Measurements from ENCODE around the gene HDAC3. TPM values are rescaled to one million over a fixed set of nuclear protein-coding genes. Genes with fewer than 3 reads are reported as not detected.

HDAC3 gene
- total RNA-seq, 1 experiment from 2014 or later = 91.9 TPM

DNA sequence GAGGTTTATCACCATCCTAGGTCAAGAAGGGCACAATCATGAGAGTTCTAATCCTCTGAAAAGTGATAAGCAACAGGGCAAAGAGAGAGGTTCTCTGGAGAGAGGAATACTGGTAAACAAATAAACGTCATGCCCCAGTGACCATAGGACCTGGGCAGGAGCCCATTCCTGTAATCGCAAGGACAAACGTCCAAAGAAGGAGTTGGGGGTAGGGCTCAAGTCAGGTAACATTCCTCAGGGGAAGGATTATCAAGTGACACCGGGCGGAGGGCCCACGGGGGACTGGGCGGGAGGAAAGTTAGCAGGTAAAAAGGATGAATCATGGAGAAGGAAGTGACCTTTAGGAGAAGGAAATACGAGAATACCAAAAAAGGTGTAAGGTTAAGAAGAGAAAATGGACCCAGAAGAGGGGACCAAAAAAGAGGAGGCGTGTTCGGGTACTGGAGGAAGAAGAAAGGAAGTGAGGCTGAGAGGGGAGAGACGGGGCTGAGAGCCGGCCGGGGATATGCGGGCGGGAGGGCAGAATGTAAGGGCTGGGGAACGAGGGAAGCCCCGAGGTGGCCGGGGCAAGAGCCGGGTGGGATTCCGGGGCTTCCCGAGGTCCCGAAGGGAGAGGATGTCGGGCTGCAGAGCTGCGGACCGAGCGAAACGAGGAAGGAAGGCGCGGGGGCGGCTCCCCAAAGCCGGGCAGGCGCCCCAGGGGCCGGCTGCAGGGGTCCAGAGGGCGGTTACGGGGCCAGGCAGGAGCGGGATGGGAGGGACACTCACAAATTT lies 18.4 kb downstream of the HDAC3 start (continued):
- TF ChIP-seq RAD21 (IDR thresholded peaks at IDR 0.05; ENCODE audit: low read depth) (no peak), EZH2 (IDR thresholded peaks at IDR 0.05) (no peak), FOSL1 (IDR thresholded peaks at IDR 0.05; ENCODE audit: low read depth) (no peak), ZFX (IDR thresholded peaks at IDR 0.05) (0 out of 2 replicates have a peak, but pooled peaks have one; percentile 16), JUND (IDR thresholded peaks at IDR 0.05) (no peak), ELF1 (IDR thresholded peaks at IDR 0.05; ENCODE audit: borderline replicate concordance, low read depth) (no peak), ZNF274 (IDR thresholded peaks at IDR 0.05; ENCODE audit: low read depth, low read length) (no peak), EZH2phosphoT487 (IDR thresholded peaks at IDR 0.05; ENCODE audit: borderline replicate concordance) (no peak), CEBPB (IDR thresholded peaks at IDR 0.05; ENCODE audit: low read depth) (no peak), EGR1 (IDR thresholded peaks at IDR 0.05; ENCODE audit: low read depth) (no peak)
- TF ChIP-seq, protein P1, sequence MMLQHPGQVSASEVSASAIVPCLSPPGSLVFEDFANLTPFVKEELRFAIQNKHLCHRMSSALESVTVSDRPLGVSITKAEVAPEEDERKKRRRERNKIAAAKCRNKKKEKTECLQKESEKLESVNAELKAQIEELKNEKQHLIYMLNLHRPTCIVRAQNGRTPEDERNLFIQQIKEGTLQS (IDR thresholded peaks at IDR 0.05) = no peak
- TF ChIP-seq, protein P2, sequence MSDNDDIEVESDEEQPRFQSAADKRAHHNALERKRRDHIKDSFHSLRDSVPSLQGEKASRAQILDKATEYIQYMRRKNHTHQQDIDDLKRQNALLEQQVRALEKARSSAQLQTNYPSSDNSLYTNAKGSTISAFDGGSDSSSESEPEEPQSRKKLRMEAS (IDR thresholded peaks at IDR 0.05) = peak; percentile 49; the same call in 1 of the 2 replicates
- TF ChIP-seq, protein P3, sequence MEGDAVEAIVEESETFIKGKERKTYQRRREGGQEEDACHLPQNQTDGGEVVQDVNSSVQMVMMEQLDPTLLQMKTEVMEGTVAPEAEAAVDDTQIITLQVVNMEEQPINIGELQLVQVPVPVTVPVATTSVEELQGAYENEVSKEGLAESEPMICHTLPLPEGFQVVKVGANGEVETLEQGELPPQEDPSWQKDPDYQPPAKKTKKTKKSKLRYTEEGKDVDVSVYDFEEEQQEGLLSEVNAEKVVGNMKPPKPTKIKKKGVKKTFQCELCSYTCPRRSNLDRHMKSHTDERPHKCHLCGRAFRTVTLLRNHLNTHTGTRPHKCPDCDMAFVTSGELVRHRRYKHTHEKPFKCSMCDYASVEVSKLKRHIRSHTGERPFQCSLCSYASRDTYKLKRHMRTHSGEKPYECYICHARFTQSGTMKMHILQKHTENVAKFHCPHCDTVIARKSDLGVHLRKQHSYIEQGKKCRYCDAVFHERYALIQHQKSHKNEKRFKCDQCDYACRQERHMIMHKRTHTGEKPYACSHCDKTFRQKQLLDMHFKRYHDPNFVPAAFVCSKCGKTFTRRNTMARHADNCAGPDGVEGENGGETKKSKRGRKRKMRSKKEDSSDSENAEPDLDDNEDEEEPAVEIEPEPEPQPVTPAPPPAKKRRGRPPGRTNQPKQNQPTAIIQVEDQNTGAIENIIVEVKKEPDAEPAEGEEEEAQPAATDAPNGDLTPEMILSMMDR (IDR thresholded peaks at IDR 0.05 in 2 of 3, conservative IDR thresholded peaks at IDR 0.05 in 1 of 3; ENCODE audit: borderline replicate concordance in 1 of 3, insufficient read depth in 1 of 3, low read depth in 2 of 3, low read length in 2 of 3) = no peak

GRCh38 chr5:141617682-141618029 lies 19.0 kb downstream of the HDAC3 start:
- RAD21 ChIA-PET (ENCODE audit: low non-redundant PET in 1 of 2, low total read pairs in 2 of 2, uncharacterized antibody in 2 of 2, unreplicated experiment in 2 of 2) = no interaction called here
- POLR2A ChIA-PET = no interaction called here
- ATAC-seq = no peak
- Histone ChIP-seq H3K36me3 (ENCODE audit: control insufficient read depth in 1 of 2, insufficient read depth in 2 of 2, low read length in 2 of 2) (peaks cover 2 to 17% of the 10 kb centered on the region in 2 experiments; a peak in 1 of 4 replicates), H4K20me1 (ENCODE audit: insufficient read depth) (peaks cover 20% of the 10 kb centered on the region; the same call in 1 of the 2 replicates), H3K4me3 (replicated peaks in 1 of 2; ENCODE audit: low read depth in 1 of 2, low read length in 2 of 2) (peak overlapping the region; percentile 68 to 85), H3K4me1 (ENCODE audit: control insufficient read depth in 1 of 2, insufficient read depth in 2 of 2, low read length in 2 of 2) (peaks cover 6 to 25% of the 10 kb centered on the region in 2 experiments), H3K27me3 (ENCODE audit: insufficient read depth, low read length) (no peaks in the 10 kb centered on the region), H3K9ac (ENCODE audit: low read length) (peak overlapping the region; percentile 96), H3K9me3 (ENCODE audit: control insufficient read depth in 1 of 2, insufficient read depth in 1 of 2, low read depth in 1 of 2, low read length in 2 of 2) (no peaks in the 10 kb centered on the region), H3K27ac (ENCODE audit: low read depth, low read length) (peak overlapping the region; percentile 87), H3K4me2 (ENCODE audit: low read length) (peak overlapping the region; percentile 79), H2AFZ (ENCODE audit: low read depth, low read length, poor library complexity, severe bottlenecking) (no peak overlapping the region), H3K9me2 (ENCODE audit: insufficient read depth) (no peaks in the 10 kb centered on the region), H3K79me2 (ENCODE audit: insufficient read depth, low read length) (peaks cover 58% of the 10 kb centered on the region)
- TF ChIP-seq SIN3A (IDR thresholded peaks at IDR 0.05; ENCODE audit: low read depth) = no peak; the same call in 1 of the 2 replicates
- TF ChIP-seq, protein P4, sequence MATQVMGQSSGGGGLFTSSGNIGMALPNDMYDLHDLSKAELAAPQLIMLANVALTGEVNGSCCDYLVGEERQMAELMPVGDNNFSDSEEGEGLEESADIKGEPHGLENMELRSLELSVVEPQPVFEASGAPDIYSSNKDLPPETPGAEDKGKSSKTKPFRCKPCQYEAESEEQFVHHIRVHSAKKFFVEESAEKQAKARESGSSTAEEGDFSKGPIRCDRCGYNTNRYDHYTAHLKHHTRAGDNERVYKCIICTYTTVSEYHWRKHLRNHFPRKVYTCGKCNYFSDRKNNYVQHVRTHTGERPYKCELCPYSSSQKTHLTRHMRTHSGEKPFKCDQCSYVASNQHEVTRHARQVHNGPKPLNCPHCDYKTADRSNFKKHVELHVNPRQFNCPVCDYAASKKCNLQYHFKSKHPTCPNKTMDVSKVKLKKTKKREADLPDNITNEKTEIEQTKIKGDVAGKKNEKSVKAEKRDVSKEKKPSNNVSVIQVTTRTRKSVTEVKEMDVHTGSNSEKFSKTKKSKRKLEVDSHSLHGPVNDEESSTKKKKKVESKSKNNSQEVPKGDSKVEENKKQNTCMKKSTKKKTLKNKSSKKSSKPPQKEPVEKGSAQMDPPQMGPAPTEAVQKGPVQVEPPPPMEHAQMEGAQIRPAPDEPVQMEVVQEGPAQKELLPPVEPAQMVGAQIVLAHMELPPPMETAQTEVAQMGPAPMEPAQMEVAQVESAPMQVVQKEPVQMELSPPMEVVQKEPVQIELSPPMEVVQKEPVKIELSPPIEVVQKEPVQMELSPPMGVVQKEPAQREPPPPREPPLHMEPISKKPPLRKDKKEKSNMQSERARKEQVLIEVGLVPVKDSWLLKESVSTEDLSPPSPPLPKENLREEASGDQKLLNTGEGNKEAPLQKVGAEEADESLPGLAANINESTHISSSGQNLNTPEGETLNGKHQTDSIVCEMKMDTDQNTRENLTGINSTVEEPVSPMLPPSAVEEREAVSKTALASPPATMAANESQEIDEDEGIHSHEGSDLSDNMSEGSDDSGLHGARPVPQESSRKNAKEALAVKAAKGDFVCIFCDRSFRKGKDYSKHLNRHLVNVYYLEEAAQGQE (IDR thresholded peaks at IDR 0.05; ENCODE audit: low read depth) = no peak
- TF ChIP-seq EZH2 (IDR thresholded peaks at IDR 0.05) = no peak
- no peak for TF ChIP-seq ZBTB33 (IDR thresholded peaks at IDR 0.05; ENCODE audit: extremely low read depth, insufficient replicate concordance, low read length)
- CTCF ChIA-PET = interaction anchor here (1.0 kb wide), 1 partner anchor 26 kb away, joined by 5 read pairs; no protein-coding TSS in a partner anchor
- TSS peak; percentile 49 for BruUV-seq (replicated peaks)
- intact Hi-C loops (cut with micrococcal nuclease) = loop anchor here (5.0 kb wide), 1 partner anchor 1440 kb away; the partner anchor contains the start of gene CYSTM1
- no peak for DNase-seq (ENCODE audit: low read depth, low spot score)
